HT1080 (cell line): ENCODE data around the gene ISOC2. TPM values are rescaled to one million over a fixed set of nuclear protein-coding genes. Genes with fewer than 3 reads are reported as not detected.

ENCODE experiments used
- DNase-seq: peaks from one replicate; pipeline ENCODE4 v3.0.0-alpha.2; 2015; ENCODE audit warnings: low read depth
- total RNA-seq: library from RNA; depleted of rRNA; stranded (reverse); fragments of >200 nt; shearing (Covaris generic); gene quantifications from 2 replicates; pipeline ENCODE4 v1.2.3, GENCODE V29; 2014

ISOC2 gene
- total RNA-seq, 1 experiment from 2014 or later: 89.8 TPM

DNA sequence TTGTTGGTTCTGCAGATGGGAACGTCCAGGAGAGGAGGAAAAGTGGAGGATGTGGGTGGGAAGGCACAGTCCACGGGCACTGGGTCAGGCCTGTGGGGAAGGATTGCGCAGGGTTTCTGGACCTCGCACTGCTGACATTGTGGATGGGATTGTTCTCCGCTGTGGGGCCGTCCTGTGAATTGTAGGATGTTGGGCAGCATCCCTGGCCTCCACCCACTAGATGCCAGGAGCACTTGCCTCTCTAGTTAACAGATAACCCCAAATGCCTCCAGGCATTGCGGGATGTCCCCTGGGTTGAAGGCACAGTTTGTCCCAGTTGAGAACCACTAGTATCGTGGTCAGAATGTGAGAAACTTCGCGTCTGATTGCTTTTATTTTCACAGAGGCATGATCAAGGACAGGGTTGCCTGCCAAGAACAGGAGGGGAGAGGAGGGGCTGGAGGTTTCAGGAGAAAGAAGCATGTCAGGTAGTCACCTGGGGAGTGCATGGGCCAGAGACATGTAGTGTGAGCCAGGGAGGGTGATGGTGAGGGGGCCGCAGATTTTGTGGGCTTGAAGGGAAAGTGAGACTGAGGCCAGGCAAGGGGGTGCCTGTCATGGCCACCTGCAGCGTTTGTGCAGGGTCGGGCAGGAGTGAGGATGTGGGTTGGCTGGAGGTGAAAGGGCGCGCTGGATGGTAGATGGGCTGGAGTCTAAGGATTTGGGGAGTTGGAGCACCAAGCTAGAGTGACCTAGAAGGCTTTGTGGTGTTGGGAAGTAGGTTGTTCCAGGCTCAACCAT is 18.2 kb upstream of the ISOC2 start:
- no peak for DNase-seq

DNA sequence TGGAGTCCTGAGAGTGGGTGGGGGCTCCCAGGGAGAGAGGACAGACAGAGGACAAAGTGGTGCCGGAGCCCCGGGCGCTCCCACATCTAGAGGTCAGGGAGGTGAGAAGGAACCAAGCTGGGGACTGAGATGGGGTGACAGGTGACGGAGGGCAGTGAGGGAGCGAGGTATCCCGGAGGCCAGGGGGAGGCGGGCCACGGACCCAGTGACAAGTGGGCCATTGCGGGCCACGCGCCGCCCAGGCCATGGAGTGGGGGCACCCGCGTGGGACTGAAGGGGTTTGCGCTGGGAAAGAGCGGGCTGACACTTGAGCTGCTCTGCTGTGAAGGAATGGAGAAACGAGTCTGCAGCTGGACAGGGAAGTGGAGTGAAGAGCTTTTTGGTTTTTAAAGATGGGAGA is 17.6 kb upstream of the ISOC2 start:
- DNase-seq: no peak

DNA sequence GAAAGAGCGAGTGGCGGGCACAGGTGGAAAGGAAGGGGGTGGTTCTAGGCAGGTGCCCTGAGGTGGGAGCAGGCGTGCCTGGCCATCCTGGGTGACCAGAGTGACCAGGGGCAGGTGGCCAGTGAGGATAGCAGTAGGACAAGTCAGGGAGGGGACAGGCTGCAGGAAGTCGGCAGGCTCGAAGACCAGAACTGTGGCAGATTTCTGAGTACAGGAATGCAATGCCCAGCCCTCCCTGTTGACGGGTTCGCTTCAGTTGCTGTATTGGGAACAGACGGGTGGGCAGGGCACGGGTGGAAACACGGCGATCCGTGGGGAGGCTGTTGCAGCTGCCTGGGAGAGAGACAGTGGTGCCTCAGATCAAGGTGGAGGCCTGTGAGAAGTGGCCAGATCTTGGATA is 16.9 kb upstream of the ISOC2 start:
- DNase-seq: no peak

DNA sequence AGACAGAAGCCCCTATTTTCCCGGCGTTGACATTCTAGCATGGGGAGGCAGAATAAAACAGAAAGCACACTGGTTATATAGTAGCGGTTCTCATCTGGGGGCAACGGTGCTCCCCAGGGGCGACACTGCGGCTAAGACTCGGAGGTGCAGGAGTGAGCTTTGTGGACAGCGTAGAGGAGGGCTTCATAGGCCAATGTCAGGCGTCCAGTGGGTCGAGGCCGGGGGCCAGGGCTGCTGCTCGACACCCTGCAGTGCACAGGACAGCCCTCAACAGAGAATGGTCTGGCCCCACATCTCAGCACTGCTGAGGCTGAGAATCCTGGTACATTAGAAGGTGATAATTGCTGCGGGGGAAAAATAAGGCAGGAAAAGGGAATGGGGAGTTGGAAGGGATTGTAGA is 16.5 kb upstream of the ISOC2 start:
- no peak for DNase-seq

DNA sequence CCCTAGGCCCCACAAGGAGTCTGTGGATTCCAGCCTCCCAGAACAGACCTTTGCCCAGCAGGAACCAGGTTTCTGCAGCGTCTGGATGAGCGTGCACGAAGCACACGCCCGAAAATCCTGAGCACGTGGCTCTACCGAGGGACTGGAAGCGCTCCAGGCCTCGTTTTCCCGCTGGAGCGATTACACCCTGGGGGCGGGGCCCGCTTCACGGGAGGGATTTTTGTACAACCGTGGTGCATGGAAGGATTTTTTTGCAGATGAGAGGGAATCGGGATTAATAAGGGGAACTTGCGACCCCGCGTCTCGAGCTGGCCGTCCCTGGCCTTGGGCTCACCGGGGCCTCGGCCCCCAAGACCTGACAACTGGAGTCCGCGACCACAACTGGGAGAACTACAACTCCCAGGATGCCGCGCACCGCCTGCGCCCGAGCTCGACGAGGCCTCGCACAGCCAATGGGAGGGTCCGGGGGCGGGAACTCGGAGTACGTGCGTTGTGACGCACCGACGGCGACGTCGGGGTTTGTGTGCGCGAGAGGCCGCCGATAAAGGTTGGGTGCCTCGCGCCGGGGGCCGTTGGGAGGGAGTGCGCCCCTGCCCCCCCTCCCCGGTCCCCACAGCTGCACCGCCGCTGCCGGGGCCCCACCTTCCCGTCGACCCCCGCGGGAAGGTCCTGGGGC is 14.8 kb upstream of the ISOC2 start, which contains the start of gene ZNF628:
ZNF628 (plus strand) TSS at position 518 of the 676 bp plus-strand sequence. CDS start 3,294 bp downstream, outside the sequence.
- DNase-seq: peak; percentile 95

DNA sequence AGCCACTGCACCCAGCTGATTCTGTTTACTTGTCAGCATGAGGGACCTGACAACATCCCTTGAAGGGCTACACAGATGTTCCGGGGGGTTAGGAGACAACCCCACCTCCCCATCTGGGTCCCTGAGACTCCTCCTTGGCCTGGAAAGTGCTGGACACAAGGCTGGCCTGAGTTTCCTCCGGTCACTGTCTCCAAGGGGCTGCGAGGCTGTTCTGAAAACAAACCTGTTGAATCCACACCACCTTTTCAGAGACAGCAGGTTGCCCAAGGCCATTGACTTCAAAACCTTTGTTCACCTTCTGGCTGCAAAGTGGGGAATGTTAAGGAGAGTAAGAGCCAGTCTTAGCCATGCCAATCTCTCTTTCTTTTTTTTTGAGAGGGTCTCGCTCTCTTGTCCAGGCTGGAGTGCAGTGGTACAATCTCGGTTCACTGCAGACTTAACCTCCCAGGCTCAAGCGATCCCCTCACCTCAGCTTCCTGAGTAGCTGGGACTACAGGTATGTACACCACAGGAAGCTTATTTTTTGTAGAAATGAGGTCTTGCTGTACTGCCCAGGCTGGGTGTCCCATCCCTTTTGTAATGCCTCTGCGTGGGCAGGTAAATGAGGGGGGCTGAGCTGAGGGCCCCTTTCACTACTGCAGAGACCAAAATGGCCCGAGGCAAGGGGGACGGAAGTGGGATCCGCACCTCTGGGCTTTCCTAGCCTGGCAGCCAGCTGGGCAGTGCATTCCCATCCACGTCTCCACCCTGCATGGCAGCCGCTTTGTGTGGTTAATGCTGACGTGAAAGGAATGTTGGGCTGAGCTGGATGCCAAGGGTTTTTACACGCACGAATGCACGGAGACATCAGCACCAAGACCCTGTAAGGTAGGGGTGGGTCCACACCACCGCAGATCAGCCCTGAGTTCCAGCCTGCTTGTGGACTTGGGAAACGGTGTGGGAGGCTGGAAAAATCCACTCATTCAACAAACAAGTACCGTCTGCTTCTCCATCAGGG is 13.1 kb upstream of the ISOC2 start:
- no peak for DNase-seq

DNA sequence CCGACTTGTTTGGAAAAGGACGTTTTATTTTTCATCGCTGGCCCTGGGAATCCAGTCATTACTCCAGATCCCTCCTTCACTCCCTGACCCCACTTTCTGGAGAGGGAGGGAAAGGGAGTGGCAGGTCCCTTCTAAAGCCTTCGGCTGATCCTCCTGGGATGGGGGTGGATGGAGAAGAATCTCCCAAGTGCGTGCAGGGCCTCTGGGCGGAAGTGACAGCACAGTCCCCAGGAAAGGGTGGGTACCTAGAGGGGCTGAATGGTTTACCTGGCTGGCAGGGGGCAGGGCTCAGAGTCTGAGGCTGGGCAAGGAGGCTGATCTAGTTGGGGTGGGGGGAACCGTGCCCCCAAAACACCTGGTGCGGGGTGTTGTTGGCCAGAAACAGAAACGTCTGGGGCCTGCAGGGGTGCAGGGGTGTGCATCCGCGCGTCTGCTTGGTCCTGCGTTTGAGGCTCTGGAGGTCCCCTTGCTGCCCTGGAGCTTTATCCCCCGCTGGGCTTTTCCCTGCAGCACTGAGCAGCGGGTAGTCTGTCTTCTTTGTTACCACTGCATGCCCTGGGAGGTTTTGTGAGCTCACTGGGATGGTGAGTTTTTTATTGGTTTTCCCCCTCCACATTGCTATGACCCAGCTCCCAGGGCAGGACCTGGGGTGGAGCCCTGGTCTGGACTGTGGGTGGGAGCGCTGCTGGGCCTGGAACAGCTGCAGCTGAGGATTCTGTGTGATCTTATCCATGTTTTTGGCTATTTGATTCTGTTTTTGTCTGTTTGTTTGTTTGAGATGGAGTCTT is 12.0 kb upstream of the ISOC2 start:
- no peak for DNase-seq

DNA sequence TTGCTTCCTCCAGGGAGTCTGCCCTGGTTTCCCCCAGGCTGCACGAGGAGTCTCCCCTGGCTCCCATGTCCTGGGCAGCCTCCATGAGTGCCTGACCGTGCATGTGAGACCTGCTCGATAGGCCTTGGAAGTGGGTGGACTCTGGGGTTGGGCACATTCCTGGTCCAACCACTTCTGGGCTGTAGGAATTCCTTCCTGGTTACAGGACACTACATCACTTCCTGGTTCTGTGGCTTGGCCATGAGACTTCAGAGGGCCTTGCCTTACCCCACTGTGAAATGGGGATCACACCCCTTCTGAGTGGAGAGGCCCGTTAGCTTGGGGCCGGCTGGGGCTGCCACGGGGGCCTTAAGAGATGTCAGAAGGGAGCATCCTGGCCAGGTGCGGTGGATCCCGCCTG is 11.0 kb upstream of the ISOC2 start:
- DNase-seq: peak; percentile 80

DNA sequence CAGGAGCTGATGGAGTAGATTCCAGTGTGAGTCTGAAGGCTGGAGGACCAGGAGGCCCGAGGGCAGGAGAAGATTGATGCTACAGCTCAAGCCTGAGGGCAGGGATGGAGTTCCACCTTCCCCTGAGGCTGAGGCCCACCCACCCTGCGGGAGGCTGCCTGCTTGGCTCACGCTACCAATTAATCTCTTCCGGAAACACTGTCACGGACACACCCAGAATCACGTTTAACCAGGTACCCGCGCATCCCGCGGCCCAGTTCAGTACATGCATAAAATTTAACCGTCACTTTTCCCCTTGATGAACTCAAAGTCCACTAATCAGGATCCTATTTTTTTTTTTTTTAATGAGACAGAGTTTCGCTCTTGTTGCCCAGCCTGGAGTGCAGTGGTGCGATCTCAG is 9.8 kb upstream of the ISOC2 start:
- DNase-seq: no peak

DNA sequence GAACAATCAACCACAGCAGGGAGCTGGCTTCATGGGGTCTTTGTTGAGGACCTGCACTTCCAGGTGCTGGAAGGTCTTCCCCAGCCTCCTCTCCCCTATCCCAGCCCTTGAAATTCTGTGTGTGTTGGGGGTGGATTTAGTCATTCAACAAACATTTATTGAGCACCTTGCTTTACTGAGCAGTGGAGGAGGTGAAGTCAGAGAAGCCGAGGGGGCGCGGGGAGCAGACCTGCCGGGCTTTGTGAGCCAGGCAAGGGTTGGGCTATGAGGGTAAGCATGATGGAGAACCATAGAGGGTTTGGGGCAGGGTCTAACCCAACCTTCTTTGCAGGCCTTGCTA is 6.6 kb upstream of the ISOC2 start:
- no peak for DNase-seq

DNA sequence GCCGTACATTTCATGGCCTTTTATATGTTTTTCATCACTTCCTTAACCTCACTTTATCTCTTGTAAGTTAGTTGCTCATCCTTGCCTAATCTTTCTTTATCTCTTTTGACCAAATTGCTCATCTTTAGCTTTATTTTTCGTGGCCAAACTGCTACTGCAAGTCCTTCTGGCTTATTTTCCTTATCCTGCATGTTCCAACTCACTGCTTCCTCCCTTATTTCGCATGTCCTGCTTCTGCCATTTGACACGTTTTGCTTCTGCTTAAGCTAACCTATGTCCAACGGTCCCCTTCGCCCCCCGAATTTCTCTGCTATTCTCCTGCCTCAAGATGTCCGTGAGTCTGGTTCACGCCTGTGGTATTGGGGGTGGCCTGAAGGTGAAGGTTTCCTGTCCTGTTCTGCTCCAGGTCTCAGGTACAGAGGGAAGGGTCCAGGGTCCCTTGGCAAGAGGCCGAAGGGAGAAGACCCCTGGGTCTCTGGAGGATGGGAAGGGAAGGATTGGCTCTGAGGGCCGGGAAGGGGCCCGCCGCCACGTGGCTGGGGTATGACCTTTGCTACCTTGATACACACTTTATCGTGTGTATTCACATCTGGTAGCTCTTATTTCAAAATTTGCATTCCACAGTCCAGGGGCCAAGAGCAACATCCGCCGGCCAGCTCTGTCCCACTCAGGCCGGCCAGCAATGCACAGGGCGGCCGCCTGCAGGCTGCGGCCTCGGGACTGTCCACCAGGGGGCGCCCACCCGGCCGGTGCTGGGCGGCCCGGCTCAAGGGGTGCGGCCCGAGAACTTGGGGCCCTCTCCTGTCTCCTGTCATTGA is 6.0 kb upstream of the ISOC2 start:
- DNase-seq: peak; percentile 37

DNA sequence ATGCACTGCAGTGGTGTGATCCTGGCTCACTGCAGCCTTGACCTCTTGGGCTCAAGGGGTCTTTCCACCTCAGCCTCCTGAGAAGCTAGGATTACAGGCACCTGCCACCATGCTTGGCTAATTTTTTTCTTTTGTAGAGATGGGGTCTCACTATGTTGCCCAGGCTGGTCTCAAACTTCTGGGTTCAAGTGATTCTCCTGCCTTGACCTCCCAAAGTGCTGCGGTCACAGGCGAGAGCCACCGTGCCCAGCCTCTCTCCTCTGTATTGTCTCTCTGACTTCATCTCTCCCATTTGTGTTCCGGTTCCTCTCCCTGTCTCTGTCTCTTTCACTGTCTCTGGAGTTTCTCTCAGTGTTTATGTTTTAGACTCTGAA is 4.8 kb upstream of the ISOC2 start:
- no peak for DNase-seq

DNA sequence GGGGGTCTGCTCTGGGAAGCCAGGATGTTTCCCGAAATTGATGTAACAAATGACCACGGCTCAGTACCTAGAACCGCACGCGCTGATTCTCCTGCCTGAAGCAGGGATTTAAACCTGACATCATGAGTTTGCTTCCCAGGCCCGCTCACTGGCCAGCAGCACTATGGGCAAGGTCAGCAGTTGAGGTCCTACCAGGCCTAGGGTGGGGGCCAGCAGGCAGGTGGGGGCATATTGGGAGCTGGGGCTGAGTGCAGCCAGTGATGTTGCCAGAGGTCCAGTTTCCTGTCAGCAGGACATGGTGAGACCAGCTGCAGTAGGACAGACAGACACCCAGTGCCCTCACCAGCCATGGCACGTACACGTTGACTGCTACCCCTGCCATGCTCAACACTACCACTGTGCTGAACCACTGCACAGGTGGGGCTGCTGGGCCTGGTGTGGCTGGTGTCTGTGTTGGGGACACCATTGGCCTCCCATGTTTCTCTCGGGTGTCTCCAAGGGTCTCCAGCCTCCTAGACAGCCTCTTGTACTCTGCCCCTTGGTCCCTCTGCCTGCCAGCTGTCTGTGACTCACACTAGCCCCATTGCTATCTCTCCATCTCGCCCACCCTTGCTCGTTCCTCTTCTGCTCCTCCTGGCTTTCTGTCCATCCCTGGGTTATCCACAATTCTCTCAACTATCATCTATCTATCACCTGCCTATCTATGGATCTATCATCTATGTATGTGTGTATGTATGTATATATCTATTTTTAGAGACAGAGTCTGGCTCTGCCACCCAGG is 4.2 kb upstream of the ISOC2 start:
- DNase-seq: no peak

DNA sequence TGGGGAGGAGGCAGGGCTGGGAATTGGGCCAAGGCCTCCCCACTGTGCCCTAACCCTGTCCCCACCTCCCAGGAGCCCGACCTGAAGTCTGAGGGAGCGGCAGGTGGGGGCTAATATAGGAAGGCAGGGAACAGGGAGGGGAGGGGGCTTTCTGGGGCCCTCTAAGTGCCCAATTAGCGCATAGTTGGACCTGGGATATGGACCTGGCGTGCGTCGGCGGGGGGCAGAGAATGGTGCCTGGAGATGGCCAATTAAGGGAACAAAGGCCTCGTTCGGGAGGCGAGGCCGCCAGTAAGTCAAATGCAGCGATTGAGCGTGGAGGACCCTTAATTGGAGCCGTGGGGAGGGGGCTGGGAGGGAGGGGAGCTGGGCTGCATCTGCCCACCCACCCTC is 3.2 kb upstream of the ISOC2 start, which contains the start of gene C19orf85:
C19orf85 (minus strand) TSS at position 90 of the 393 bp plus-strand sequence. CDS start 197 bp downstream, outside the sequence.
- no peak for DNase-seq

DNA sequence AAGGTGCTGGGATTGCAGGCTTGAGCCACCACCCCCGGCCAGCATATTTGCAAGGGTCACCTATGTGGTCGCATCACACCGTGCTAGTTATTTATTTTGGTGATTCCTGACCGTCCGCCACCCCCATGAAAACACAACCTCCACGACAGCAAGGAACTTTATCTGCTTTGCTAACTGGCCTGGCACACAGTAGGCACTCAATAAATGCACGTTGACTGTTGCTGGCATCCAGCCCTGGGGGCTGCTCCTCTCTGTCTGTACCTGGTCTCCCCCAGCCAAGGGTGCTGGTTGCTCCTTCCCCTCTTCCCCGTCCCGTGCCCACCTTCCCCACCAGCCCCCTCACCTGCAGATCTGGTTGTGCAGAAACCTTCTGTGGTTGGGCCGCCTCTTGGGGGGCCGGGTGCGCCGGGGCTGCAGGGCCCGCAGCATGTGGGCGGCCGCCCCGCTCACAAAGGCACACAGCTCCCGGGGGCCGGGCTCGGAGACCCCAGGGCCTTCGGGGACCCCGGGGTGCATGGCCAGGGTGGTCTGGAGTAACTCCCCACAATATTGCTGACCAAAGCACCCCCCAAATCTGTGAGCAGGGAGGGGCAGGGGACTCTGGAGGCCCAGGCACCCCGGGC is 2.7 kb upstream of the ISOC2 start:
- no peak for DNase-seq

DNA sequence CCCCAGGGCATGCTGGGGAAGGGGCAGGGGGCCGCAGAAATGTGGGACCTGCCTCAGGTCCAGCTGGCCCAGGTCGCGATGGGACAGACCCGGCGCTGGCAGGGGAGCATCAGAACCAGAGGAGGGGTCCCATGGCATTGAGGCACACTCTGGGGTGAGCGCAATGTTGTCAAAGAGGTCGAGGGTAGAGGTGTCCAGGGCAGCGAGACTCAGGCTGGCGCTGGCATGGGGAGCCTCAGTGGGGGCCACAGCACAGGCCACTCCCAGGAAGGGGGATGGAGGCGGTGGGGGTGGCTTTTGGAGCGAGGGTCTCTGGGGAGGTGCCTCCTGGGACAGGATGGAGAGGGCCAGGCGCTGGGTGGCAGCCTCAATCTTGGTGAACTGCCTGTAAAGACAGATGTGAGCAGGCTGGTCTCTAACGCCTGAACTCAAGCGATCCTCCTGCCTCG is 2.2 kb upstream of the ISOC2 start:
- no peak for DNase-seq

DNA sequence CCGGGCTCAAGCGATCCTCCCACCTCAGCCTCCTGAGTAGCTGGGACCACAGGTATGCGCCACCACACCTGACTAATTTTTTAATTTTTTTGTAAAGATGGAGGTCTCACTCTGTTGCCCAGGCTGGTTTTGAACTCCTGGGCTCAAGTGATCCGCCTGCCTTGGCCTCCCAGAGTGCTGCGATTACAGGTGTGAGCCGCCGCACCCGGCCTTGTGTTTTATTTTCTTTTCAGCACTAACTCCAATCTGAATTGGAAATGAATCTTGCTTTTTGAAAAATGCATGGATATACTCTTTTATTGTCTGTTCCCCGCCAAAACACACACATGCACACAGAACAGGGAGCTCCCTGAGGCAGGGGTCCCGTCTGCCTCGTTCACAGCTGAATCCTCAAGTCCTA is 1.3 kb upstream of the ISOC2 start:
- DNase-seq: no peak

DNA sequence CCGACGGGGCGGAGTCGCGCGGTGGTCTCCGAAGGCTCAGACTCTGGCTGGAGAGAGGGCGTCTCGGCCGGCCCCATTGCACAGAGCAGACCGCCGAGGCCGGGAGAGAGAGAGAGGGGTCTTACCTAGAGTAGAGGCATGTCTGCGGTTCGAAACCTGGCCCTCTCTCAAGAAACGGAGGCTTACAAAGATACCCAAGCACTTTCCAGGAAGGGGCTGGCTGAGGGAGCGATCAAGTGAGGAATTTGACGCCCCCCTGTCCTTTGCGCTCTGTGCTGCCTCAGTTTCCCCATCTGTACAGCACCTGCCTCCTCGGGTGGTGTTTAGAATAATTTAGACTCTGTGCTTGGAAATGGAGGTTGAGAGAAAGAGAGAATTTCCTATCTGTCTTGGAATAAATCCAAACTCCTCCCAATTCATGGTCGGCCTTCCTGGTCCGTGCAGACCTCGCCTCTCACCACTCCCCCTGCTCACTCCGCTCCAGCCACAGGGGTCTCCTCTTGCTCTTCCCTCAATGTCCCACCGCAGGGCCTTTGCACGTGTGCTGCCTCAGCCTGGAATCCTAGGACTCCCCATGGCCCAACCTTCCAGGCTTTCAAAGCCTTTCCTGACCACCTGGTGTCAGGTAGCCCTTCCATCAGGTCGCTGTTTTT is 658 bp upstream of the ISOC2 start:
- no peak for DNase-seq
